ENCODE measurements around the gene CES3. TPM values are rescaled to one million over a fixed set of nuclear protein-coding genes. Genes with fewer than 3 reads are reported as not detected.

The CES3 gene
- total RNA-seq: 1 to 10 TPM; 2.1 to 2.9 TPM

- no peaks in the 10 kb centered on the region for H3K36me3 Mint-ChIP-seq (ENCODE audit: low read depth)
- no peaks in the 10 kb centered on the region for H3K9me3 Mint-ChIP-seq
- CTCF ChIA-PET: interaction anchor here (0.5 to 5.5 kb wide), 40 partner anchors 8 to 316 kb away, joined by 3 to 32 read pairs (median 4); partner anchors contain the start of genes CDH16 and NOL3
- H3K27me3 Mint-ChIP-seq: peaks cover 4% of the 10 kb centered on the region
- POLR2A ChIA-PET: interaction anchor here (1.3 kb wide), 1 partner anchor 8 kb away, joined by 3 read pairs; no protein-coding TSS in a partner anchor
- peak within 1 kb of the TSS; percentile 83 for H3K27ac Mint-ChIP-seq
- peak within 1 kb of the TSS; percentile 24 for H3K4me3 Mint-ChIP-seq
- DNase-seq: peak; percentile 84
- H3K4me1 Mint-ChIP-seq (ENCODE audit: low read depth): peaks cover 16% of the 10 kb centered on the region
- intact Hi-C loops (cut with micrococcal nuclease): no loop called here
- ATAC-seq: peak; percentile 94
- peak; percentile 78 for TF ChIP-seq CTCF (IDR thresholded peaks at IDR 0.05)
These were observed at the start of gene CES3 for GRCh38 chr16:66961065-66961744. Gene CES3 (plus strand): TSS chr16:66961266. CDS start chr16:66961308, 42 bp downstream.

GRCh38 chr16:66911801-66912200 lies 49.3 kb upstream of the CES3 start:
- intact Hi-C loops (cut with micrococcal nuclease): no loop called here
- ChIA-PET CTCF (interaction anchor here (1.0 kb wide), 2 partner anchors 16 to 17 kb away, joined by 3 read pairs; no protein-coding TSS in a partner anchor), POLR2A (interaction anchor here (1.0 kb wide), 1 partner anchor 23 kb away, joined by 3 read pairs; the partner anchor contains the start of gene CIAO2B)
- no peaks in the 10 kb centered on the region for H3K27me3 Mint-ChIP-seq
- no peak overlapping the region for H3K27ac Mint-ChIP-seq
- H3K4me1 Mint-ChIP-seq (ENCODE audit: low read depth): peaks cover 2% of the 10 kb centered on the region
- ATAC-seq (no peak), DNase-seq (no peak)
- no peaks in the 10 kb centered on the region for H3K36me3 Mint-ChIP-seq (ENCODE audit: low read depth)
- H3K4me3 Mint-ChIP-seq: no peak overlapping the region
- TF ChIP-seq CTCF (IDR thresholded peaks at IDR 0.05): no peak
- H3K9me3 Mint-ChIP-seq: no peaks in the 10 kb centered on the region

- DNase-seq (no peak), ATAC-seq (no peak)
- H3K27me3 Mint-ChIP-seq: no peaks in the 10 kb centered on the region
- no peak overlapping the region for H3K27ac Mint-ChIP-seq
- intact Hi-C loops (cut with micrococcal nuclease): no loop called here
- no peaks in the 10 kb centered on the region for H3K36me3 Mint-ChIP-seq (ENCODE audit: low read depth)
- H3K9me3 Mint-ChIP-seq: no peaks in the 10 kb centered on the region
- no peak for TF ChIP-seq CTCF (IDR thresholded peaks at IDR 0.05)
- POLR2A ChIA-PET: interaction anchor here (1.0 kb wide), 1 partner anchor 12 kb away, joined by 3 read pairs; the partner anchor contains the start of gene RRAD
- H3K4me3 Mint-ChIP-seq: no peak overlapping the region
- CTCF ChIA-PET: interaction anchor here (0.7 kb wide), 1 partner anchor 239 kb away, joined by 3 read pairs; no protein-coding TSS in a partner anchor
- peaks cover 2% of the 10 kb centered on the region for H3K4me1 Mint-ChIP-seq (ENCODE audit: low read depth)
These were observed 48.0 kb upstream of the CES3 start for GRCh38 chr16:66913081-66913480.

GRCh38 chr16:66913711-66914110 lies 47.4 kb upstream of the CES3 start:
- ATAC-seq (no peak), DNase-seq (no peak)
- H3K27me3 Mint-ChIP-seq: no peaks in the 10 kb centered on the region
- no peak overlapping the region for H3K27ac Mint-ChIP-seq
- TF ChIP-seq CTCF (IDR thresholded peaks at IDR 0.05): no peak
- ChIA-PET CTCF (no interaction called here), POLR2A (no interaction called here)
- H3K9me3 Mint-ChIP-seq: no peaks in the 10 kb centered on the region
- H3K4me1 Mint-ChIP-seq (ENCODE audit: low read depth): peaks cover 2% of the 10 kb centered on the region
- H3K4me3 Mint-ChIP-seq: no peak overlapping the region
- intact Hi-C loops (cut with micrococcal nuclease): no loop called here
- no peaks in the 10 kb centered on the region for H3K36me3 Mint-ChIP-seq (ENCODE audit: low read depth)

GRCh38 chr16:66914541-66914940 lies 46.5 kb upstream of the CES3 start:
- intact Hi-C loops (cut with micrococcal nuclease): no loop called here
- no peaks in the 10 kb centered on the region for H3K9me3 Mint-ChIP-seq
- TF ChIP-seq CTCF (IDR thresholded peaks at IDR 0.05): no peak
- no peaks in the 10 kb centered on the region for H3K27me3 Mint-ChIP-seq
- ATAC-seq (no peak), DNase-seq (no peak)
- peaks cover 2% of the 10 kb centered on the region for H3K4me1 Mint-ChIP-seq (ENCODE audit: low read depth)
- no peaks in the 10 kb centered on the region for H3K36me3 Mint-ChIP-seq (ENCODE audit: low read depth)
- POLR2A ChIA-PET: no interaction called here
- CTCF ChIA-PET: no interaction called here
- H3K27ac Mint-ChIP-seq: no peak overlapping the region
- H3K4me3 Mint-ChIP-seq: no peak overlapping the region

Measured in activated CD8-positive, alpha-beta T cell treated with anti-CD3 and anti-CD28 coated beads for 36 hours (primary cell).